NCI-H1105 treated with DMSO at 0.1 percent for 48 hours (cell line): ENCODE results near the gene RAB11FIP4.
A peak's percentile ranks its signal among the peaks of the same experiment; 100 is the strongest.

Experiments used
- DNase-seq: peaks from one replicate; lab custom pipeline; 2025; lab: John Stamatoyannopoulos, UW

The RAB11FIP4 gene

DNA sequence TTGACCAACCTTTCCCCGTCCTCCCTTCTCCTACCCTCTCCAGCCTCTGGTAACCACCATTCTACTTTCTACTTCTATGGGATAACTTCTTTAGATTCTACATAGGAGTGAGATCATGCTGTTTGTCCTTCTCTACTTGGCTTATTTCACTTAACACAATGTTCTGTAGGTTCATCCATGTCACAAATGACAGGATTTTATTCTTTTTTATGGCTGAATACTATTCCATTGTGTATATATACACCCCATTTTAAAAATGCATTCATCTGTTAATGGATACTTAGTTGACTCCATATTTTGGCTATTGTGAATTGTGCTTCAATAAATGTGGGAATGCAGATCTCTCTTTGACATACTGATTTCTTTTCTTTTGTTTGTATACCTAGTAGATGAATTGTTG lies 115.0 kb downstream of the RAB11FIP4 start:
- DNase-seq = no peak

DNA sequence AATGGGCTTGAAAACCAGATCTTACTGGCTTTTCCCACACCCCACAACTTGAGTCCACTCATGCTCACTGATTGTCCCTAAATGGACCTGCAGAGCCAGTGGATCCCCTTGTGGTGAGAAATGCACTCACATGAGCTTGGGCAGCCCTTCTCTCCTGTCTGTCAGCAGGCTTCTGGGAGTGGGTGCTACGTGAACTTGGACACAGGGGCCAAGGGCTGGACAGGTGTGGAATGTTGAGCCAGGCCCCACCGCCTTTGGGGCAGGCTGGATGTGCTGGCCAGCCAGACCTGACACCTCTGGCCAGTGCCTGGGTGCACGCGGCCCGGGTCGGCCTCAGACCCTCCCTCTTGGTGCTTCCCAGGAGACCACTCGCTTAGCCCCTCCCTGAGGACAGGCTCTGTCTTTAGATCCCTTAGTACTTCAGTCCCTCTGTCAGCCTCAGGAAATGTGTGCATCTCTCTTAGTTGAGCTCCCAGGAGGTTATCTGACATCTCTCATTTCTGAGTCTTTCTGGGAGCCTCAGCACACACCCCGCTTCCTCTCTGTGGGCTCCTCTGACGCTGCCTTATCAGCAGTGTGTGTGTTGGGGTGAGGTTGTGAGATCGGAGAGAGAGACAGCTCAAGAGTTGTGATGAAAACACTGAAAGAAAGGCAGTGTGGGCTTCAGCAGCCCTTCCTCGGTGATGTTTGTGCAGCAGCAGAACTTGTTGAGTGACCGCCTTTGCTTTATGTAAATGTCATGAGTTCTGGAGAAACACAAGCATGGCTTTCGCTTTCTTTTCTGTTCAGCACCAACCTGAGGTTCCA lies 117.0 kb downstream of the RAB11FIP4 start:
- DNase-seq = no peak

DNA sequence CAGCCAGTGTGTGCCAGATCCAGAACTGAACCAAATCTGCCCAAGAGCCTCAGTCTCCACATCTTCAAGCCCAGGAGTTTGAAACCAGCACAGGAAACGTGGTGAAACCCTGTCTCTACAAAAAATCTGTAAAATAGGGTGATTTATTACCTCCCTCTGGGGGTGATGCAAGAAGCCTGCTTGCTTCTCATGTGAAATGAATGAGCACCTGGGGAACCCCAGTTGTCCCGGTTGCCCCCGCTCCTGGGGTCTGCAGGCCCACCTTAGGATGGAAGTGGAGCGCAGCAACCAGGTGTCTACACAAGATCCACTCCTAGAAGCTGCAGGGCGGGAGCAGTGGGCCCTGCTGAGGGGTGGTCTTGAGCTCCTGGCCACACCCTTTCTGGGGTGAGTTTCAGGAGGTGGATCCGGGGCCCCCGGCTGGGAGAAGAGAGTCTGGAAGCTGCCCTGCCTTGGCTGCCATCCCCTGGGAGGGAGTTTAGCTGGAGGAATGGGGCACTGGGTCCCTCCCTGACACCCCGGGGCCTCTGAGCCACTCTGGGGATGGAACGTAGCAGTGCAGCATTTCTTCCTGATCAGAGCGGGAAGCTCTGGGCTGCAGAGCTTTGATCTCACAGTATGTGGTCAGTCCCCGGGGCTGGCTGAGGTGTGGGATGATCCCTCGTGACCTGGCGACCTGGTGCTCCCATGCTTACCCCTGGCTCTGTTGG lies 117.8 kb downstream of the RAB11FIP4 start:
- DNase-seq = no peak

DNA sequence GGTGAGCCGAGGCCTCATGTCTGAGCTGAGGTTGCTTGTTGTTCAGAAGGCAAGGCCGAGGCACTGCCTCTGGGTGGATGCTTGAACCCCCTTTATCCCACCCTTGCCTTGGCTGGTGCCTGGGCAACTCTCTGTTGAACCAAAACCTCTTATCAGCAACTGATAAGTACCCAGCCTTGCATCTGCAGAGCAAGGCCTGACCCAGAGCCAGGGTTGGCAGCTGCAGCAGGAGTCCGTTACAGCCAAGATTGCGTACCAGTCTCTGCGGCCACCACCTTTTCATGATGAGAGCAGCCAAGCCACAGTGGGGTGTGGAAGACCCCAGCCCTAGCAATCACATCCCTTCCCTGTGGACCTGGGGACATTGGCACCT lies 118.3 kb downstream of the RAB11FIP4 start:
- DNase-seq = no peak

DNA sequence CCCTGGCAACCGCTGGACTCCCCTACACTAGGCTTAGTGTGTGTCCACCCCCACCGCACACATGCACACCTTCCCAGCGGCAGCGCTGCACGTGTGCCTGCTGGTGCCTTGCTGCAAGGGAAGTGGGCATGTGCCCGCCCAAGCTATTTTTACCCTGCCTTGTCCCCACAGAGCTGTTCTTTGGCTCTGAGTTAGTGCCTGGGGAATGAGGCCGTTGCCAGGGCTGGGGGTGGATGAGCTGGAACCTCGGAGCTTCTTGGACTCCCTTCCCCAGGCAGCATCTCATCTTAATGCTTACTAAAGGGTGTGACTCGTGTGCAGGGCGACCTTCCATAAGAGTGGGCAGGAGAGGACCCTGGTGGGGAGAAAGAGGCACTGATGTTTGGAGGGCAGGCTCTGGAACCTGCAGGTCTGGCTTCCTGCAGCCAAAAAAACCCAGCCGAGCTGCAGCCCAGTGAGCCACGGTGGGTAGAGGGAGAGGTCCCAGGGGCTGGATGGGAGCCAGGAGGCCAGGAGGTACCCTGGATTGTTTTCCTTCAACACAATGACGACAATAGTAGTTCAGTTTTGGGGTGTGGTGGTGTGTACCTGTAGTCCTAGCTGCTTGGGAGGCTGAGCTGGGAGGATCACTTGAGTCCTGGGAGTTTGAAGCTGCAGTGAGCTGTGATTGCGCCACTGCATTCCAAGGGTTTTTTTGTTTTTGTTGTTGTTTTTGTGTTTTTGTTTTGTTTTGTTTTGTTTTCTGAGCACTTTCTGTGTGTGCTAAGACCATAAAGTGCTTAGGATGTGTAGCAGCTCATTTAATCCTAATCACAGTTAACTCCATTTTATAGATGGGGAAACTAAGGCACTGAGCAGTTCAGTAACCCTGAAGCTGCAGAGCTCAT lies 119.1 kb downstream of the RAB11FIP4 start:
- no peak for DNase-seq

DNA sequence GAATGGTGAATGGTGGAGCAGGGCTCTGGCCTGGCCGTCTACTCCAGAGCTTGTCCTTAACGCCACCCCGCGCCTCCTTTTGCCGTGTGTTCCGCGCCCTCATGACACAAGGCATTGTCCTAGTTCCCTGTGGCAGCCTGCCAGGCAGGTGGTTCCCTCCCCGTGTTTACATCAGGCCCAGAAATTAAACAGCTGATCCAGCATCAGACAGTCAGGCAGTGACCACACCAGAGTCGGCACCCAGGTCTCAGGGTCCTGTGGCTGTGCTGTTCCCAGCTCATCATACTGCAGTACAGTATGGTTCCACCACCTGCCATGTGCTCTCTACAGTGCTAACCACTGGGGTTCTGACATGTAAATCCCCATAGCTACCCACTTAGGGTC lies 119.7 kb downstream of the RAB11FIP4 start:
- DNase-seq = peak; percentile 2

DNA sequence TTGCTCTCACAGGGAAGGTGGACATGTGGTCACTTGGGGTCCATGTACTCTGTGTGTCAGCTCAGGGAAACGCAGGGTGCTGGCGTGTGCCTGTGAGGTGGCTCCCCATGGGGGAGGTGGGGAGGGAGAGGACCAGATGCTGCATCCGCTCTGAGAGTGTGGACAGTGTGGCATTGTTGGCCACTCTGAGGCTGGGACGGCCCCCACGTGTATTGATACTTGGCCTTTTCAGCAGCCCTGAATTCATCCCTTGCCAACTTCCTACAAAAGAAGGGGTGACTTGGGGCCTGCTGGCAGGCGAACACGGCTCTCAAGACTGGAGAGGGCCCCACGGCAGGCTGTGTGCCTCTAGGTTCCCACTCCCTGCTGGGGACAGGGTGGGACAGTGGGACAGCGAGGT lies 120.1 kb downstream of the RAB11FIP4 start:
- DNase-seq = no peak

DNA sequence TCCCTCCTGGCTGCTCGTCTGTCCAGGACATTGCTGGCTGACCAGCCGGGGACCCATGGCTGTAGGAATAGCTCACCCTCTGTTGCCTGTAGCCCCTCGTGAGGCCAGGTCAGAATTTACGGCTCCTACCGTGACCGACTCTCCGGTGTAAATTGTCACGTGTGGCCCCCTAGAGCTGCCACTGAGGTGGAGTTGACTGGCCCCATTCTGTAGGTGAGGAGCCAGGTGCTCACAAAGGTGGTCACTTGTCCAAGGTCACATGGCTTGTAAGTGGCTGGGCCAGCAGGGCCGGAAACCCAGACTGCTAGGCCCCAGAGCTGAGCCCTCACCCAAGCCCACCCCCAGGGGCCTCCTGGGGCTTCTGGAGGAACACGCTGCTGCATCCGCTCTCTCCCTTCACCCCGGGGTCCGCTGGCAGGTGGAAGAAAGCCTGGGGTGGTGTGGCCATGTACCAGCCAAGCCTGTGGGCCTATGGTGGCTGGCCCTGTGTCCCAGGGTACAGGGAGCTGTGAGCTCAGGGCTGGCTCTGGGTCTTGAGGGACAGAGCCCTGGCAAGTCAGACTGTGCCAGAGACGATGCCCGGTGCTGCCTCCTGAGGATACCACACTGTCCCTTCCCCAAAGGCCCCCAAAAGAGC lies 120.7 kb downstream of the RAB11FIP4 start:
- DNase-seq = no peak

DNA sequence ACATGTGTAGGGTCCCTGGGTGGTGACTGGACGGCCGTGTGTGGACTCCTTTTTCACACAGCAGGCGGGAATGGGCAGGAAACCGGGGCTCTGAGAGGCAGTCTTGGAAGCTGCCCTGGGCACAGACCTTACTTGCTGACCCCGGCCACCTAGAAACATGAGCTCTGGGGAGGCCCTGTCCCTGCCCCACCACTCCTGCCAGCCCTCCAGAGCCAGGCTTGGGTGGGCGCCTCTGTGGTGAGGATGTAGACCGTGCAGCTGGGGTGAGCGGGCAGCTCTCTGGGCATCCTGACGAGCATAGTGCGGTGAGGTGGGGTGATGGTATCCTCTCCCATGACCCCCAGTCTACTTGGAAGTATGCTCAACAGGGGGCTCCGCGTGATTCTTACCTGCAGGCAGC lies 121.3 kb downstream of the RAB11FIP4 start:
- no peak for DNase-seq

DNA sequence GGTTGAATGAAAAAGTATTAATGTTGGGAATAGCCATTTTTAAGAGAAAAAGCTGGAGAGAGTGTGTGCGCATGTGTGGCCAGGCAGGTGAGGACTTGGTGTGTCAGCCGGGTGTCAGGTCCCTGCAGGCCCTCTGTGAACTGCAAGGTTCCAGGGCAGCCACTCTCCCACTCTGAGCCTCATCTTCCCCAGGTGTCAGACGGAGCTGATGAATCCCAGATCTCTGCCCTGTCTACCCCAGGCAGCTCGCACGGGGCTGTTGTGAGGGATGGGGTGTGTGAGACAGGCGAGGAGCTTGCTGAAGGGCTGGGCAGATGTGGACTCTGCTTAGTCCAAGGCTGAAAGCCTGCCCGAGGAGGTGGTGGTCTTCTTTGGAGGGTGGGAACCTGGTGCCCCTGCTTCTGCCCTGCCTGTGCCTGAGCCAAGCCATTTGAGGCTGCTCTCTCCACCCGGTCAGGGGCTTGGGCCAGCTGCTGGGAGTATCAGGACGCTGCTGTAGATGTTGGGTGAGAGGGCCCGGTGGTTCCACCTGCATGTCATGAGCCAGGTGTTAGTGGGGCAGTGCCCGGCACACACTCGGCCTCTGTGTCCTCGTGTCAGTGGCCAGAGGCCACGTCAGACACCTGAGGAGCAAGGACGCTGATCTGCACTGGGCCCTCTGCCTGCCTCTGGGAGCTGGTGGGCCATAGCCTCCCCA lies 122.4 kb downstream of the RAB11FIP4 start:
- DNase-seq = no peak

DNA sequence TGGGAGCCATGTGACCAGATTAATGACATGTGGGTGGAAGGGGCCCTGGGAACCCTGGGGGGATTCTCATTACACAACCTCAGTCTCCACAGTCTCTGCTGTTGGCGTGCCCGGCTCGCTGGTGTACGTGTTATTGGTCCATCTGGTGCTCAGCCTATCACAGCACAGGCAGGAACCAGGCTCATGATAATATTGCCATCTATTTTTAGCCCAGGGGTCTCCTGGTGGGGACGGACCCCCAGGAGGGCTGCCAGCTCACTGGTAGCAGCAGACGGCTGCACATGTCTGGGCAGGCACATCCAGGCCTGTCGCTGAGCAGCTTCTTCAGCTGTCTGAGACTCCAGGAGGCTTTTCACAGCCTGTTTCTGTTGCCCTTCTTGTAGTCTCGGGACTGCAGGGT lies 123.8 kb downstream of the RAB11FIP4 start:
- DNase-seq = no peak

DNA sequence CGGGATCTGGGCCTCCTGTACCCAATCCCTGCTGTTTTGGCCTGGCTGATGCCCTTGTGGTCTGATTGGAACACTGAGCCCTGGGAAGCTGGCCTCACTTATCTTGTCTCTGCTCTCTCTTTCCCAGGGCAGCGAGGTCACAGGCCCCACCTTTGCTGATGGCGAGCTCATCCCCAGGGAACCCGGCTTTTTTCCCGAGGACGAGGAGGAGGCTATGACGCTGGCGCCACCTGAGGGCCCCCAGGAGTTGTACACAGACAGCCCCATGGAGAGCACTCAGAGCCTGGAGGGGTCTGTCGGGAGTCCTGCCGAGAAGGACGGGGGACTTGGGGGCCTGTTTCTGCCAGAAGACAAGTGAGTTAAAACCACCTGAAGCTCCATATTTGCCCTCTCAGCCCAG lies 126.0 kb downstream of the RAB11FIP4 start:
- DNase-seq = no peak

DNA sequence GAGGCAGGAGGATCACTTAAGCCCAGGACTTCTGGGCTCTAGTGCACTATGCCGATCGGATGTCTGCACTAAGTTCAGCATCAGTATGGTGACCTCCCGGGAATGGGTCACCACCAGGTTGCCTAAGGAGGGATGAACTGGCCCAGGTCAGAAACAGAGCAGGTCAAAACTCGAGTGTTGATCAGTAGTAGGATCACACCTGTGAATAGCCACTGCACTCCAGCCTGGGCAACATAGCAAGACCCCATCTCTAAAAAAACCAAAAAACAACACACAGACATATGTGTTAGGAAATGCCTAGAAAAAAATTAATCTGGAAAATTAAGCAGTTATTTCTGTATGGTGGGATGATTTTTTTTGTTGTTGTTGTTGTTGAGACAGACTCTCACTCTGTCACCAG lies 127.0 kb downstream of the RAB11FIP4 start:
- DNase-seq = no peak

DNA sequence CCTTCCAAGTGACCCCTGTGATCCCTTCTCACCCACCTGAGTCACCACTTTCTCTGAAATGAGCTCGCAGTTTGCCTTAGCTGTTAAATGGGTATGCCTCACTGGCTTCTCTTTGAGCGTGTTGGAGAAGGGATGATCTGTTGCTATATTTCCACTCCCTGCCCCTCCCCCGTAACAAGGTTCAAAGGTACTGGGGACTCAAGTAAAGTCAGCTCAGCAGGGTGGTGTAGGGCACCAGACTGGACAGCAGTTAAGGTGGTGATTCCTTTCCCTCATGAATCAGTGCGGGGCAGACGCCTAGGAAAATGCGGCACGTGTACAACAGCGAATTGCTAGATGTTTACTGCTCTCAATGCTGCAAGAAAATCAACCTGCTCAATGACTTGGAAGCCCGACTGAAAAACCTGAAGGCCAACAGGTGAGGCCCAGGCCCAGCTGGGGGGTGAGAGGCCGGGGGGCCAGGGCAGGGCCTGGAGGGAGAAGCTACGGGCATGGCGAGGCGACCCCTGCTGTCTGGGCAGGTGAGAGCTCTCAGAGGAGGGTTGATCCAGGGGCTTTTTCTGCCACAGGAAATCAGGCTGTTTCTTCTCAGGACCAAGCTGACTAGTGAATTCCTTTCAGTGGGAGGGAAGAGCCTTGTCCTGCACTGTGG lies 130.3 kb downstream of the RAB11FIP4 start:
- DNase-seq = no peak

DNA sequence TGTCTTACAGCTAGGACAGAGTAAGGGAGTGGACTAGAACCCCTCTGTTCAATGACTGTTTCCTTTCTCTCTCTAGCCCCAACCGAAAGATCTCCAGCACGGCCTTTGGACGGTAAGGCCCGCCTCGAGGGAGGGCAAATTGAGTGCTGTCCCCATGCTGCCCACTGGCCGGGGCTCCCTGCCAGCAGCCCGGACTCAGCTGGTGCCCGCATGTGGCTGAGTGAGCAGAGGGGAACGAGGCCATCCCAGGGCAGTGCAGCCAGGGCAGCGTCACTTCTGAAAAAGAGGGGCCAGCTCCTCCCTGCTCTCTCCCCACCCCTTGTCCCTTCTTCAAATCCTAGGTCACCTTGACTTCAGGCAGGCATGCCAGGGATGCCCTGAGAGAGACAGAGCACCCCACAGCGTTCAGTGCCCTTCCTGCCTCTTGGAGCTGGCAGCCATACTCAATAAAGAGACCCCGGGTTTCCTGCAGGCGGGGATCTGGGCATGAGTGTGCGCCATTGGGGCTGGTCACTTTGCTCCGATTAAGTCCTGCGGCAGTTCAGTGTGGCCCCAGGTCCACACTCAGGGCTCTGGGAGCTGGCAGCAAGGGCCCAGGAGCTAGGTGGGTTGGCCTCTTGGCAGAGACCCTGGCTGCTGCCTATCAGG lies 130.9 kb downstream of the RAB11FIP4 start:
- no peak for DNase-seq

DNA sequence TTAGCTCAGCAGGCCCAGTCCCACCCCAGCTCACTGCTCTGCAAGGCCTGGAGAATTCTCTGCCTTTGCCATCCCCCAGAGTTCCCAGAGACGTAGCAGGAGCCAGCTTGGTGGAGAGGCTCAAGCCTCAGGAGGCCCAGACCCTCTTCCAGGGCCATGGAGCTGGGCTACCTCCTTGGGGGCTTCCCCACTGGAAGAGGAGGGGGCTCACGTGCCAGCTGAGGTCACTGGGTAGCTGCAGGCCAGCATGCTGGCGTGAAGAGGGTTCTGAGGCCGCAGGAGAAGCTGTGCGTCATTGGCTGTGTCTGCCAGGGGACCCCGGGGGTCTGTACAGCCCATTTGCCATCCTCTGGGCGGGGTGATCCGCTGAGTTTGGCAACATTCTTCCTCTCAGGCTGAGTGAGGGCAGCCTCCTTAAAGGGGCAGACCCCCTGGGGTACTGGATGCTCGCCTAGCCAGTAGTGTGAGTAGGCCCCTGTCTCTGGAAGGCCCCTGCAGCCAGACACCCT lies 131.6 kb downstream of the RAB11FIP4 start:
- DNase-seq = no peak

DNA sequence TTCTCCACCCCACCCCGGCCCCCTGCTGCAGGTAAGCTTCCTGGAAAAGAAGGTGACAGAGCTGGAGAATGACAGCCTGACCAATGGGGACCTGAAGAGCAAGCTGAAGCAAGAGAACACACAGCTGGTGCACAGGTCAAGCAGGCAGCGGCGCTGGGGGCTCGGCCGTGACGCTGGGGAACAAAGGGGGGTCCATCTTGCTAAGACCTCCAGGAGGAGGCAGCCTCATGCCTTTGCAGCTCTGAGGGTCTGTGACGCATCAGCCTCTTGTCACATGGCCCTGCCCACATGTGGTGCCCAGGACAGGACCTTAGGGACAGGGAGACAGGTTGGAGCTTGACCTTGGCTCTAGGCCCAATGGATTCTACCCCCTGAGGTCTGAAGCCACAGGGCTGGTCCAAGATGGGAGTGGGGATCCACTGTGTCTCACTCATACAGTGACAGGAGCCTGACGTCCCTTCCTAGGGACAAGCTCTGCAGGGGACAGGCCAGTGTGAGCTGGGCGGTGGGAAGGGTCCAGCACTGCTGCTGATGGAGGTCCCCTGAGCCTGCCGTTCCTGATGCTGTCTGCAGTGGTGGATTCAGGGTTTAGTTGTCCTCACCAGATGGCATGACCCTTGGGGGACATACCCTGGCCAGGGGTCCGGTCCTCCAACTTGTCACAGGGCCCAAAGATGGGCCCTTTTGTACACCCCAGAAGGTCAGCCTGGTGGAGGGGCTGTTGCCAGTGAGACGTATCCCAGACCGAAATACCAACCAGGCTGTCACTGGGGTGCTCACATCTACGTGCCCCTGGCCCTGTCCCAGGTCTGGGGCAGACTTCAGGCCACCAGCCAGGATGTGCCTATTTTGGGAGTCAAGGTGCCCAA lies 132.6 kb downstream of the RAB11FIP4 start:
- DNase-seq = no peak

DNA sequence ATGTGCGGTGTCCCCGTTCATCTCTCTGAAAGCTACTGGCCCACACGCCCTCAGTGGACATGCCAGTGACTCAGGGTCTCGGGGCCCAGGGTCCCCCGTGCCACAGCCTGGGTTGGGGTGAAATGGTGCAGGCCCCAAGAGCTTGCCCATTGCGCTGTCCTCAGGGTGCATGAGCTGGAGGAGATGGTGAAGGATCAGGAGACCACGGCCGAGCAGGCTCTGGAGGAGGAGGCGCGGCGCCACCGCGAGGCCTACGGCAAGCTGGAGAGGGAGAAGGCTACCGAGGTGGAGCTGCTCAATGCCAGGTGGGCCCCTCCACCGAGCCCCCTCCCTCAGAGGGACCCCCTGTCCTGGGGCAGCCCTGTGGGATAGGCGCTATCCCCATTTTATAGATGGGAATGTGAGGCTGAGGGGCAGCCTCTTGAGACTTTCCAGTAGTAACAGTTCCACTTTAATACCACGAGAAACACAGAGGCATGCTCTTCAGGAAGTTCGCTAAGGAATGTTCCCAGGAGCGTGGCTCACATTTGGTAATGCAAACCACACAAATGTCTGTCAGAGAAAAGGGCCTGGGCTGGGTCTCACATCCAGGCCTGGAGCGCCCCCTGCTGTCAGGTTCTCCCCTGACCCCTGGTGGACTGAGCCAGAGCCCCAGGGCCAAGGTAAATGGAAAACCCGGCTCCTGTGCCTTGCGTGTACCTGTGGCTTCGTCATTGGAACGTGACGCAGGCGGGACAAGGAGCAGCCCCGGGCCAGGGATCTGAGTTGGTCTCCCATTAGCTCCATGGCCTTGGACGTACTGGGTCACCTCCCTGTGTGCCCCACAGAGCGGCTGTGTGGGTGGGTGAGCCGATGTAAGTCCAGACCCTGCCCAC lies 133.7 kb downstream of the RAB11FIP4 start:
- DNase-seq = peak; percentile 36
